Trophoblast cell (in vitro differentiated cells and primary cell): Measurements from ENCODE around the gene VWCE.

ENCODE experiments used
- DNase-seq, 2 donors: peaks; one replicate each; pipeline ENCODE4 v3.0.0-alpha.2; 2016
- H2AFZ ChIP-seq: 2 replicates; pipeline ENCODE4 v1.6.1; 2013; ENCODE audit warnings: low read length, moderate library complexity, mild to moderate bottlenecking; ENCODE audit not compliant: insufficient read depth, poor library complexity
- H2AK5ac ChIP-seq: 2 replicates; pipeline ENCODE4 v1.6.1; 2013; ENCODE audit warnings: mild to moderate bottlenecking, low read length
- H2BK120ac ChIP-seq: 2 replicates; pipeline ENCODE4 v1.6.1; 2013; ENCODE audit warnings: low read length, mild to moderate bottlenecking, moderate library complexity; ENCODE audit not compliant: insufficient read depth, poor library complexity
- H2BK12ac ChIP-seq: 2 replicates; pipeline ENCODE4 v1.6.1; 2013; ENCODE audit warnings: mild to moderate bottlenecking, low read length, moderate library complexity
- H2BK5ac ChIP-seq: 2 replicates; pipeline ENCODE4 v1.6.1; 2013; ENCODE audit warnings: low read length, low read depth, moderate library complexity, mild to moderate bottlenecking; ENCODE audit not compliant: poor library complexity
- H3K14ac ChIP-seq: 2 replicates; pipeline ENCODE4 v1.6.1; 2013; ENCODE audit warnings: mild to moderate bottlenecking, low read length
- H3K18ac ChIP-seq: 2 replicates; pipeline ENCODE4 v1.6.1; 2013; ENCODE audit warnings: mild to moderate bottlenecking, low read length
- H3K23ac ChIP-seq: 2 replicates; pipeline ENCODE4 v1.6.1; 2013; ENCODE audit warnings: low read length
- H3K27ac ChIP-seq: 2 replicates; pipeline ENCODE4 v1.5.1; 2013; ENCODE audit warnings: low read depth, mild to moderate bottlenecking, inconsistent platforms, low read length, moderate library complexity
- H3K27me3 ChIP-seq: 2 replicates; pipeline ENCODE4 v1.6.1; 2013; ENCODE audit warnings: inconsistent platforms, mild to moderate bottlenecking, low read length, moderate library complexity; ENCODE audit not compliant: insufficient read depth
- H3K36me3 ChIP-seq, 2 experiments: 1 replicate in 1 of 2; 2 replicates in 1 of 2; pipeline ENCODE4 v1.6.1; 2013; ENCODE audit warnings: low read length in 2 of 2, mild to moderate bottlenecking in 2 of 2, moderate library complexity in 1 of 2; ENCODE audit not compliant: insufficient read depth in 2 of 2, control insufficient read depth in 1 of 2
- H3K4ac ChIP-seq: 2 replicates; pipeline ENCODE4 v1.6.1; 2013; ENCODE audit warnings: low read depth, mild to moderate bottlenecking, low read length, moderate library complexity
- H3K4me1 ChIP-seq, 2 experiments: 1 replicate in 1 of 2; 2 replicates in 1 of 2; pipeline ENCODE4 v1.6.1; 2013; ENCODE audit warnings: low read length in 2 of 2, mild to moderate bottlenecking in 2 of 2, moderate library complexity in 1 of 2; ENCODE audit not compliant: insufficient read depth in 2 of 2, control insufficient read depth in 1 of 2
- H3K4me2 ChIP-seq: 2 replicates; pipeline ENCODE4 v1.6.1; 2013; ENCODE audit warnings: inconsistent platforms, mild to moderate bottlenecking, low read length, moderate library complexity
- H3K4me3 ChIP-seq: 2 replicates; pipeline ENCODE4 v1.5.1; 2013; ENCODE audit warnings: mild to moderate bottlenecking, low read depth, low read length, inconsistent platforms
- H3K79me1 ChIP-seq: one replicate; pipeline ENCODE4 v1.6.1; 2013; ENCODE audit warnings: low read length
- H3K79me2 ChIP-seq: 2 replicates; pipeline ENCODE4 v1.6.1; 2013; ENCODE audit warnings: low read length, mild to moderate bottlenecking; ENCODE audit not compliant: control insufficient read depth, insufficient read depth, poor library complexity
- H3K9ac ChIP-seq: 2 replicates; pipeline ENCODE4 v1.6.1; 2013; ENCODE audit warnings: mild to moderate bottlenecking, low read length
- H3K9me3 ChIP-seq: 2 replicates; pipeline ENCODE4 v1.6.1; 2013; ENCODE audit warnings: low read depth, mild to moderate bottlenecking, control low read depth, inconsistent platforms, low read length; ENCODE audit not compliant: insufficient read depth
- H4K12ac ChIP-seq: 2 replicates; pipeline ENCODE4 v1.6.1; 2013; ENCODE audit warnings: low read depth, mild to moderate bottlenecking, low read length, moderate library complexity
- H4K8ac ChIP-seq: 2 replicates; pipeline ENCODE4 v1.6.1; 2013; ENCODE audit warnings: low read depth, mild to moderate bottlenecking, low read length, moderate library complexity
- H4K91ac ChIP-seq: one replicate; pipeline ENCODE4 v1.6.1; 2013; ENCODE audit warnings: low read depth, mild to moderate bottlenecking, low read length, moderate library complexity
- WGBS: extraction: QIAGEN DNeasy Blood & Tissue Kit; methylation state at CpG from one replicate; pipeline ENCODE4 v1.1.7; 2013; ENCODE audit warnings: missing lambda C conversion rate; ENCODE audit not compliant: insufficient read length, insufficient coverage; ENCODE audit errors: extremely low coverage; 5-methylcytosine and 5-hydroxymethylcytosine counted together

The VWCE gene

GRCh38 chr11:61278001-61278470, 17.1 kb downstream of the VWCE start:
- Histone ChIP-seq H4K8ac (no peak overlapping the region), H3K9ac (no peak overlapping the region), H2BK120ac (no peak overlapping the region), H4K91ac (no peak overlapping the region), H2BK5ac (no peak overlapping the region), H3K79me1 (no peaks in the 10 kb centered on the region), H3K4me3 (no peak overlapping the region), H2AK5ac (no peak overlapping the region), H3K36me3 (peaks cover 9 to 11% of the 10 kb centered on the region in 2 experiments), H2BK12ac (no peak overlapping the region), H3K18ac (no peak overlapping the region), H3K27me3 (no peaks in the 10 kb centered on the region), H3K79me2 (no peaks in the 10 kb centered on the region), H3K9me3 (peaks cover 2% of the 10 kb centered on the region), H3K23ac (no peak overlapping the region), H2AFZ (no peak overlapping the region), H3K14ac (no peak overlapping the region), H4K12ac (no peak overlapping the region), H3K4me1 (peaks cover 7 to 11% of the 10 kb centered on the region in 2 experiments), H3K27ac (no peak overlapping the region), H3K4me2 (peak overlapping the region; percentile 25), H3K4ac (no peak overlapping the region)
- WGBS, result no CpG with 5 or more reads among the region's 10 CpGs
- DNase-seq, result peak in 1 of 2 donors; percentile 55

GRCh38 chr11:61277186-61278000, 17.7 kb downstream of the VWCE start:
- WGBS, result no CpG with 5 or more reads among the region's 14 CpGs
- H4K12ac ChIP-seq, result no peak overlapping the region
- H3K9me3 ChIP-seq, result peaks cover 2% of the 10 kb centered on the region
- H3K9ac ChIP-seq, result no peak overlapping the region
- H2BK5ac ChIP-seq, result no peak overlapping the region
- peaks cover 7 to 11% of the 10 kb centered on the region in 2 experiments for H3K4me1 ChIP-seq
- H3K79me1 ChIP-seq, result no peaks in the 10 kb centered on the region
- no peak overlapping the region for H3K18ac ChIP-seq
- no peak overlapping the region for H4K91ac ChIP-seq
- H3K27me3 ChIP-seq, result no peaks in the 10 kb centered on the region
- no peak overlapping the region for H3K27ac ChIP-seq
- H2BK12ac ChIP-seq, result peak overlapping the region; percentile 61
- no peak for DNase-seq
- no peak overlapping the region for H3K4ac ChIP-seq
- H3K23ac ChIP-seq, result no peak overlapping the region
- no peak overlapping the region for H3K14ac ChIP-seq
- peaks cover 9 to 11% of the 10 kb centered on the region in 2 experiments for H3K36me3 ChIP-seq
- no peak overlapping the region for H2BK120ac ChIP-seq
- H3K79me2 ChIP-seq, result no peaks in the 10 kb centered on the region
- no peak overlapping the region for H3K4me3 ChIP-seq
- peak overlapping the region; percentile 25 for H3K4me2 ChIP-seq
- no peak overlapping the region for H2AFZ ChIP-seq
- H2AK5ac ChIP-seq, result no peak overlapping the region
- H4K8ac ChIP-seq, result no peak overlapping the region

- Histone ChIP-seq H3K79me2 (no peaks in the 10 kb centered on the region), H3K36me3 (peaks cover 2 to 10% of the 10 kb centered on the region in 2 experiments), H3K18ac (no peak overlapping the region), H2BK5ac (no peak overlapping the region), H2BK120ac (no peak overlapping the region), H3K27ac (no peak overlapping the region), H3K4me2 (no peak overlapping the region), H3K27me3 (no peaks in the 10 kb centered on the region), H3K4me1 (peaks cover 4 to 7% of the 10 kb centered on the region in 2 experiments), H2BK12ac (no peak overlapping the region), H3K4me3 (no peak overlapping the region), H4K12ac (no peak overlapping the region), H3K79me1 (no peaks in the 10 kb centered on the region), H2AK5ac (no peak overlapping the region), H3K9ac (no peak overlapping the region), H3K9me3 (no peaks in the 10 kb centered on the region), H3K23ac (no peak overlapping the region), H4K8ac (no peak overlapping the region), H4K91ac (no peak overlapping the region), H3K4ac (no peak overlapping the region), H2AFZ (no peak overlapping the region), H3K14ac (no peak overlapping the region)
- no CpG with 5 or more reads among the region's 4 CpGs for WGBS
- no peak for DNase-seq
Observed at GRCh38 chr11:61275191-61275590, 19.9 kb downstream of the VWCE start.

GRCh38 chr11:61274084-61274483, 21.0 kb downstream of the VWCE start:
- Histone ChIP-seq H4K12ac (no peak overlapping the region), H4K91ac (no peak overlapping the region), H3K9ac (no peak overlapping the region), H2AK5ac (no peak overlapping the region), H2BK120ac (no peak overlapping the region), H3K27me3 (no peaks in the 10 kb centered on the region), H3K4me2 (no peak overlapping the region), H3K9me3 (no peaks in the 10 kb centered on the region), H3K4me3 (no peak overlapping the region), H3K4me1 (peaks cover 4 to 7% of the 10 kb centered on the region in 2 experiments), H3K79me2 (no peaks in the 10 kb centered on the region), H2BK12ac (no peak overlapping the region), H2AFZ (no peak overlapping the region), H3K23ac (no peak overlapping the region), H4K8ac (no peak overlapping the region), H3K36me3 (peaks cover 2 to 10% of the 10 kb centered on the region in 2 experiments), H3K18ac (no peak overlapping the region), H2BK5ac (no peak overlapping the region), H3K27ac (no peak overlapping the region), H3K79me1 (no peaks in the 10 kb centered on the region), H3K14ac (no peak overlapping the region), H3K4ac (no peak overlapping the region)
- no CpG with 5 or more reads among the region's 4 CpGs for WGBS
- DNase-seq, result no peak
